B cell (primary cell): ENCODE data around the gene RANBP3L.

ENCODE experiments used
- EZH2 ChIP-seq: IDR thresholded peaks from 2 replicates; pipeline ENCODE4 v1.6.1; 2012; ENCODE audit warnings: borderline replicate concordance, low read depth, mild to moderate bottlenecking, moderate library complexity, low read length; ENCODE audit not compliant: insufficient read depth, poor library complexity, severe bottlenecking
- TF ChIP-seq, protein P1 (sequence below): fragments of 200-600 bp; IDR thresholded peaks from one replicate; pipeline ENCODE4 v1.8.0; 2022; ENCODE audit warnings: antibody characterized with exemption, mild to moderate bottlenecking

DNA sequence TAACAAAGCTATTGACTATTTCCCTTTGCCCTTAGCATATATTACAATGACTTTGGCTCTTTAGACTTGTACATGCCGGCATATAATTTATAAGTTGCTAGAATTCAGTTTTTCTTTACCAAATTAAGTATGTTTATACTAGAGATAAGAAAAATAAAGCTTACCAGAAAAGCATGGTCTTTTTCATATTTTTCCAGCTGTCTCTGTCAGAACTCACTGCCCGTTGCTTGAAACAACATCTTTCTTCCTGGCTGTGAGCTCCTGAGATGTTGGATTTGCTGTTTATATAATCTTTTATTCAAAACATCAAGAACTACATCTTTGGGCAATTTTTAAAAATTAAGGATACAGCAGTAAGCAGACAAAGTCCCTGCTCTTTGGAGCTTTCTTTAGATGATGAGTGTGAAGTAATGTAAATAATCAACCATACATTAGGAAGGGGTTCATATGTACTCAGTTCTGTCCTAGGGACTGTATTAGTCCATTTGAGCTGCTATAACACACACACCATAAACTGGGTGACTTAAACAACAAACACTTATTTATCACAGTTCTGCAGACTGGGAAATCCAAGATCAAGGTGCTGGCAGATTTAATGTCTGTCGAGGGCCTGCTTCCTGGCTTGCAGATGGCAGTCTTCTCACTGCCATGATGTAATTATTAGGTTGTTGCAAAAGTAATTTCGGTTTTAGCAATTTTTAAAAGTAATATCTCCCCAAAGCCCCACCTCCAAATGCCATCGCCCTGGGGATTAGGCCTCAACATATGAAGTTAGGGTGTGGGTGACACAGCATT lies 45.4 kb upstream of the RANBP3L start:
- TF ChIP-seq, protein P1, sequence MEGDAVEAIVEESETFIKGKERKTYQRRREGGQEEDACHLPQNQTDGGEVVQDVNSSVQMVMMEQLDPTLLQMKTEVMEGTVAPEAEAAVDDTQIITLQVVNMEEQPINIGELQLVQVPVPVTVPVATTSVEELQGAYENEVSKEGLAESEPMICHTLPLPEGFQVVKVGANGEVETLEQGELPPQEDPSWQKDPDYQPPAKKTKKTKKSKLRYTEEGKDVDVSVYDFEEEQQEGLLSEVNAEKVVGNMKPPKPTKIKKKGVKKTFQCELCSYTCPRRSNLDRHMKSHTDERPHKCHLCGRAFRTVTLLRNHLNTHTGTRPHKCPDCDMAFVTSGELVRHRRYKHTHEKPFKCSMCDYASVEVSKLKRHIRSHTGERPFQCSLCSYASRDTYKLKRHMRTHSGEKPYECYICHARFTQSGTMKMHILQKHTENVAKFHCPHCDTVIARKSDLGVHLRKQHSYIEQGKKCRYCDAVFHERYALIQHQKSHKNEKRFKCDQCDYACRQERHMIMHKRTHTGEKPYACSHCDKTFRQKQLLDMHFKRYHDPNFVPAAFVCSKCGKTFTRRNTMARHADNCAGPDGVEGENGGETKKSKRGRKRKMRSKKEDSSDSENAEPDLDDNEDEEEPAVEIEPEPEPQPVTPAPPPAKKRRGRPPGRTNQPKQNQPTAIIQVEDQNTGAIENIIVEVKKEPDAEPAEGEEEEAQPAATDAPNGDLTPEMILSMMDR = no peak
- TF ChIP-seq EZH2 = no peak
